Rectal smooth muscle tissue (tissue), 1 donor: Measurements from ENCODE around the gene NAXD.
"Not testable (repeated sequence)": the region's sequence is repeated elsewhere in the genome, so short reads cannot be mapped to it uniquely, and the experiment has no call there.

Experiments
- H3K27ac ChIP-seq: one replicate; pipeline ENCODE4 v1.7.0; 2013; ENCODE audit warnings: low read depth, low read length, inconsistent platforms
- H3K27me3 ChIP-seq: one replicate; pipeline ENCODE4 v1.7.0; 2013; ENCODE audit warnings: low read length; ENCODE audit not compliant: control insufficient read depth, insufficient read depth
- H3K36me3 ChIP-seq: one replicate; pipeline ENCODE4 v1.7.0; 2013; ENCODE audit warnings: low read length; ENCODE audit not compliant: control insufficient read depth, insufficient read depth
- H3K4me1 ChIP-seq: one replicate; pipeline ENCODE4 v1.7.0; 2013; ENCODE audit warnings: low read length; ENCODE audit not compliant: control insufficient read depth, insufficient read depth
- H3K4me3 ChIP-seq: one replicate; pipeline ENCODE4 v1.7.0; 2013; ENCODE audit warnings: low read length
- H3K9ac ChIP-seq: one replicate; pipeline ENCODE4 v1.7.0; 2013; ENCODE audit warnings: low read length

The NAXD gene

DNA sequence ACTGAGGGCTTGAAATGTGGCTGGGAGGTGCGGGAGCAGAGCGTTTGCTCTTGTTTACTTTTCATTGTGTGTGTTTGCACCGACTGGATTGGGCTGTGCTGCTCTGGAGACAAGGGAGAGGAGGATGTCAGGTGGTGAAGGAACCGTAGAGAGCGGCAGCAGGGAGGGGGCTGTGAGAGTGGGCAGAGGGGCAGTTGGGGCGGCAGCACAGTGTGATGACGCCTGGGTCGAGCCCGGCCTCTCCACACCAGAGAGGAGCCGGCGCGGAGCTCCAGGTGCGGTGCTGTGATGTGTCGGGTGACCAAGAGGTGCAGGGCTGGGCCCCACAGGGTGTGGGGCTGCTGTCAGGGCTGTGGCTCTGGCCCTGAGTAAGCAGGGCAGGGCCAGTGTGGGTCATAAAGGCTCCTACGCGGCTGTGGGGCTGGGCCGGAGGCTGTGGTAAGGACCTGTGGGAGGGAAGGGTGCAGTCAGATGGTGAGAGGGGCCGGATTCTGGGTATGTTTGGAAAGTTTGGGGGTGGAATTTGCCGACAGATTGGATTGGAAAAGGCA is 10.5 kb downstream of the NAXD start:
- no peak overlapping the region for H3K4me3 ChIP-seq
- H3K27me3 ChIP-seq = no peaks in the 10 kb centered on the region
- H3K4me1 ChIP-seq = peaks cover 20% of the 10 kb centered on the region
- no peak overlapping the region for H3K9ac ChIP-seq
- H3K36me3 ChIP-seq = peaks cover 7% of the 10 kb centered on the region
- peak overlapping the region; percentile 10 for H3K27ac ChIP-seq

DNA sequence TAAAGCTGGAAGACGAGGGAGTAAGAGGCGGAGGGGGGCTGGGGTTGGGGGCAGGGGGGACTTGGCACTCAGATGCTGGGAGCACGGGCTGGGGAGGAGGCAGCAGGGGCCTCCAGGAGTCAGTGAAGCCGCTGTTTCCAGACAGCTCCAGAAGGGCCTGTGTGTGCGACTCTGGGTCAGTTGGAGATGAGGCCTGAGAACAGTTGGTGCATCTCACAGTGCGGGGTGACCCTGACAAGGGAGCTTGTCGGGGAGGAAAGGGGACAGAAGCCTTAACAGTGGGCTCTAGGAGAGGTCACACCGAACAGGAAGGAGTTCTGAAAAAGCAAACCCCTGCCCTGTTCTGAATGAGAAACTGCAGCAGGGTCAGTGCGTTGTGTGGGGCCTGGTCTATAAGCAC is 11.2 kb downstream of the NAXD start:
- Histone ChIP-seq H3K36me3 (peaks cover 7% of the 10 kb centered on the region), H3K9ac (no peak overlapping the region), H3K4me1 (peaks cover 20% of the 10 kb centered on the region), H3K4me3 (no peak overlapping the region), H3K27ac (peak overlapping the region; percentile 8), H3K27me3 (no peaks in the 10 kb centered on the region)

DNA sequence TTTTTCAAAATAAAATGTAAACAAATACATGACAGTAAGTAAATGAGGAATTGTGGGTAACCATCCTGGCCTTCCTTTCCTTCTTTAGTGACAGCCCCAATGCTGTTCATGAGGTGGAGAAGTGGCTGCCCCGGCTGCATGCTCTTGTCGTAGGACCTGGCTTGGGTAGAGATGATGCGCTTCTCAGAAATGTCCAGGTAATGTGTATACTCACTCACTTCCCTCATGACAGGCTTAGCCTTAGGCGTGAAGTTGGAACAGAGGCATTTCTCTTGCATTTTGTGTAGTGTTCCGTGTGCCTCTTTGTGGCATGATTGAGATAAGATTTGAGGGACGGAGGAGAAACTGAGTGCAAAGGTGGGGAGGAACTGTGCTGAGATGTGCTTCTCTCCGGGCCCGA is 12.0 kb downstream of the NAXD start:
- no peak overlapping the region for H3K4me3 ChIP-seq
- no peak overlapping the region for H3K9ac ChIP-seq
- H3K36me3 ChIP-seq = peaks cover 7% of the 10 kb centered on the region
- peak overlapping the region; percentile 78 for H3K27ac ChIP-seq
- peaks cover 20% of the 10 kb centered on the region for H3K4me1 ChIP-seq
- no peaks in the 10 kb centered on the region for H3K27me3 ChIP-seq

DNA sequence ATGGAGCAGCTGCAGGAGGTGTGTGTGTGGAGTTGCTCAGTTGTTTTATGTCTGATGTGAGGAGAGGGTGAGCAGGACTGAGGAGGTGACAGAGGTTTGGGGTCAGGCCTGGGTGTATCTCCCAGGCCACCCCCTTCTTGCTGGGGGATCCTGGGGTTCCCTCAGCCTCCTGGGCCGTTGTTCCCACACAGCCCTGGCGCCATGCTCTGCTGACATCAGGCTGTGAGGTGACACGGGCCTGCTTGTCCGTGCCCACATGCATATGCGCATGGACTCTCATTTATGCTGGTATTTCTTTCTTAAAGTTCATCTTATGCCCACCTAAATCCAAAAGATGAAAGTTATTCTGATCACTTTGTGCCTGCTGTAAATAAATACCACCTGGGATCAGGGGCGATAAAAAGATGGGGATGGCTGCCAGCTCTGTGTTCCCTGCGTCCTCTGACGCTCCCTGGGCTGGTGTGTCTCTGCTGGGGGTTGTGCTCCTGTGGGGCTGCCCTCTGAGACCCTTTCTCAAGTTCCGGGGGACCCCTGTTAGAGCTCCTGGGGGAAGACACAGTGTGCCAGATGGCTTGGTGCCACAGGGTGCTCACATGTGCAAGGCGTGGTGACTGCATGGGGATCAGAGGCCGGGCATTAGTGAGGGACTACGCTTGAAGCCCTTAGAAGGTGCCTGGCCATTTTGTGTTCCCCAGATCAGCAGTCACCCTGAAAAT is 12.6 kb downstream of the NAXD start:
- peaks cover 20% of the 10 kb centered on the region for H3K4me1 ChIP-seq
- H3K27ac ChIP-seq = peak overlapping the region; percentile 78
- peaks cover 7% of the 10 kb centered on the region for H3K36me3 ChIP-seq
- H3K27me3 ChIP-seq = no peaks in the 10 kb centered on the region
- H3K9ac ChIP-seq = no peak overlapping the region
- H3K4me3 ChIP-seq = no peak overlapping the region

GRCh38 chr13:110628477-110628793 is 13.1 kb downstream of the NAXD start:
- H3K9ac ChIP-seq = no peak overlapping the region
- H3K4me1 ChIP-seq = peaks cover 20% of the 10 kb centered on the region
- peaks cover 7% of the 10 kb centered on the region for H3K36me3 ChIP-seq
- peak overlapping the region; percentile 78 for H3K27ac ChIP-seq
- H3K4me3 ChIP-seq = no peak overlapping the region
- H3K27me3 ChIP-seq = no peaks in the 10 kb centered on the region

DNA sequence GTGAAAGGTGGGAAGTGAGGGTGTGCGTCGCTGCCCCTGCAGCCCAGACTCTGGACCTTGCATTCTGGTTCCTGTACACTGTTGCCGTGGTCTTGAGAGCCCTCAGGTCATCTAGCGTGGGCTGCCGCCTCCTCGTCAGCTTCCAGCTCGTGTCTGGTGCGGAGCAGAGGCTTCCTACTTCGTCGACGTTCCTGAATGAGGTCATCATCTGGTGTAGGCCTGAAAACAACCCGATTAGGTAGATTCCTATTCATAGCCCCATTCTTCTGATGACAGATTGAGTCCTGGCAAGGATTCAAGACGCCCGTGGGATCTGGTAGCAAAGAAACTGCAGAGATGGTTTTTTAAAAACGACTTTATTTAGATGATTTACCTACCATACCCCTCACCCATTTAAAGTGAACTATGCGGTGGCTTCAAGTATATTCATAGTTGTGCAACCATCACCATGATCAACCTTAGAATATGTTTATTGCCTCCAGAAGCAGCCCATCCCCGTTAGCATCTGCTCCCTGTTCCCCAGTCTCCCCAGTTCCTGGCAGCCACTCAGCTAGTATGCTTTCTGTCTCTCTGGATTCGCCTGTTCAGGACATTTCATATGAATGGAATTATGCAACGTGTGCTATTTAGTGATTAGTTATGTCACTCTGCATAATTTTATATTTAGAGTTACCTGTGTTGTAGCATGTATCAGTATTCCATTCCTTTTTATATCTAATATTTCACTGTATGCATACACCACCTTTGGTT is 13.8 kb downstream of the NAXD start:
- no peaks in the 10 kb centered on the region for H3K27me3 ChIP-seq
- no peak overlapping the region for H3K9ac ChIP-seq
- H3K4me1 ChIP-seq = peaks cover 20% of the 10 kb centered on the region
- peak overlapping the region; percentile 78 for H3K27ac ChIP-seq
- H3K36me3 ChIP-seq = peaks cover 7% of the 10 kb centered on the region
- H3K4me3 ChIP-seq = no peak overlapping the region

- peak overlapping the region; percentile 78 for H3K27ac ChIP-seq
- H3K4me3 ChIP-seq = no peak overlapping the region
- H3K36me3 ChIP-seq = peaks cover 13% of the 10 kb centered on the region
- H3K9ac ChIP-seq = no peak overlapping the region
- peaks cover 20% of the 10 kb centered on the region for H3K4me1 ChIP-seq
- H3K27me3 ChIP-seq = no peaks in the 10 kb centered on the region
Observed at GRCh38 chr13:110629735-110630134, 14.4 kb downstream of the NAXD start.

DNA sequence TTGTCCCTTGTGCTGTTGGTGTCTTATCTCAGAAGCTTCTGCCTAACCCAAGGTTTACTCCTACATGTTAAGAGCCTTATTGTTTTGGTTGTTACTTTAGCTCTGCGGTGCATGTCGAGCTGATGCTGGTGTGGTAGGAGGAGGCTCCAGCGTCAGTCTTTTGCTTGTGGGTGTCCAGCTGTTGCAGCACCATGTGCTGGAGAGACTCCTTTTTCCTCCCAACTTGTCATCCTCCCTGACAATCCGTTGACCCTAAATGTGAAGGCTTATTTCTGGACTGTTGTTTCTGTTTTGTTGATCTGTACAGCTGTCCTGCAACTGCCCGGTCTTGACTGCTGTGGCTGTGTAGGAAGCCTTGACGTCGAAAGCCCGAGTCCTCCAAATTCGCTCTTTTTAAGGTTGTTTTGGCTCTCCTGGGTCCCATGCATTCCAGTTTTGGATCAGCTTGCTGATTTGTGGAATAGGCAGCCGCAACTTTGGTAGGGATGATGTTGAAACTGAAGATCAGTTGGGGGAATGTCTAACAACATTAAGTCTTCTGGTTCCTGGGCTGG is 15.3 kb downstream of the NAXD start:
- H3K27me3 ChIP-seq = no peaks in the 10 kb centered on the region
- H3K4me3 ChIP-seq = no peak overlapping the region
- H3K27ac ChIP-seq = peak overlapping the region; percentile 78
- H3K36me3 ChIP-seq = peaks cover 21% of the 10 kb centered on the region
- H3K4me1 ChIP-seq = peaks cover 20% of the 10 kb centered on the region
- H3K9ac ChIP-seq = no peak overlapping the region

DNA sequence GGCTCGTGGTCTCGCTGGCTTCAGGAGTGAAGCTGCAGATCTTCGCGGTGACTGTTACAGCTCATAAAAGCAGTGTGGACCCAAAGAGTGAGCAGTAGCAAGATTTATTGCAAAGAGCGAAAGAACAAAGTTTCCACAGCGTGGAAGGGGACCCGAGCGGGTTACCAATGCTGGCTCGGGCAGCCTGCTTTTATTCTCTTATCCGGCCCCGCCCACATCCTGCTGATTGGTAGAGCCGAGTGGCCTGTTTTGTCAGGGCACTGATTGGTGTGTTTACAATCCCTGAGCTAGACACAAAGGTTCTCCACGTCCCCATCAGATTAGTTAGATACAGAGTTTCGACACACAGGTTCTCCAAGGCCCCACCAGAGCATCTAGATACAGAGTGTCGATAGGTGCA is 16.9 kb downstream of the NAXD start:
- H3K27me3 ChIP-seq, H3K27ac ChIP-seq, H3K4me3 ChIP-seq, H3K9ac ChIP-seq: not testable (repeated sequence)
- H3K36me3 ChIP-seq = peaks cover 37% of the 10 kb centered on the region
- peaks cover 20% of the 10 kb centered on the region for H3K4me1 ChIP-seq

- Histone ChIP-seq H3K36me3 (peaks cover 39% of the 10 kb centered on the region), H3K27ac (no peak overlapping the region), H3K4me1 (peaks cover 11% of the 10 kb centered on the region), H3K9ac (no peak overlapping the region), H3K27me3 (no peaks in the 10 kb centered on the region), H3K4me3 (no peak overlapping the region)
Observed at GRCh38 chr13:110633776-110634175, 18.4 kb downstream of the NAXD start.

DNA sequence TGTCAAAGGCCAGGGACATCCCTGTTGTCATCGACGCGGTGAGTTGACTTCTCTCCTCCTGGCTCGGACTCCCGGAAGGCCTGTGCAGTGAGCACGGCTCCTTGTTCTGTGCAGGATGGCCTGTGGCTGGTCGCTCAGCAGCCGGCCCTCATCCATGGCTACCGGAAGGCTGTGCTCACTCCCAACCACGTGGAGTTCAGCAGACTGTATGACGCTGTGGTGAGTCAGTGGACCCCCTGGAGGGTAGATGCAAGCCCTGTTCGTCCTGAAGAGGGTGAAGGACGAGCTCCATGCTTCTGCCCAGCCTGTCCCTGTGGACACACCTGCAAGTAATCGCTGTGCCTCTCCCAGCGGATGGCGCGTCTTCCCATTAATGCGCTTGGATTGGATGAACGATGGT is 19.2 kb downstream of the NAXD start:
- no peak overlapping the region for H3K9ac ChIP-seq
- no peaks in the 10 kb centered on the region for H3K27me3 ChIP-seq
- peaks cover 47% of the 10 kb centered on the region for H3K36me3 ChIP-seq
- peaks cover 3% of the 10 kb centered on the region for H3K4me1 ChIP-seq
- no peak overlapping the region for H3K27ac ChIP-seq
- H3K4me3 ChIP-seq = no peak overlapping the region

DNA sequence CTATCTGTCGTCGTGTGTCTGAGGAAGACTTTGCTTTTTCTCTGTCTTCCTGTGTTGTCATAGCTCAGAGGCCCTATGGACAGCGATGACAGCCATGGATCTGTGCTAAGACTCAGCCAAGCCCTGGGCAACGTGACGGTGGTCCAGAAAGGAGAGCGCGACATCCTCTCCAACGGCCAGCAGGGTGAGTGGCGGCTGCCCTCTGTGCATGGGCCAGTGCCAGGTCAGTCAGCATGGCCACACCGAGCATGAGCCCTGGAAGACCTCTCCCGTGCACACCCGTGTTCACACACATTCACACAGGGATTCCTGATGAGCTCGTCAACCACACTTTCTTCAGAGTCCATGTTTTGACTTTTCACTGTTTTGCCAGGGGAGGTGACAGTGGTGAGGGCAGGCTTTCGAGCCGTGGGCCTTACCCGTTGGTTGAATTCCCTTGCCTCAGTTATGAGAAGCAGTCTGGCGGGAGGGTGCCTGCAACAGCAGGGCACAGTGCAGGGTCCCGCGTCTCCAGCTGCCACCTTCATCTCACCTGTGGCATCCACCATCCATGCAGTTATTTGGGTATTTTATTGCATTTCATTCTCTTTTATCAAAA is 20.2 kb downstream of the NAXD start:
- no peak overlapping the region for H3K27ac ChIP-seq
- H3K4me3 ChIP-seq = no peak overlapping the region
- H3K9ac ChIP-seq = no peak overlapping the region
- H3K36me3 ChIP-seq = peaks cover 48% of the 10 kb centered on the region
- H3K4me1 ChIP-seq = peaks cover under 1% of the 10 kb centered on the region
- H3K27me3 ChIP-seq = no peaks in the 10 kb centered on the region
